Measurements from ENCODE around the gene PMAIP1. TPM values are rescaled to one million over a fixed set of nuclear protein-coding genes. Genes with fewer than 3 reads are reported as not detected.

Gene PMAIP1
- total and polyA plus RNA-seq, 9 of the 15 experiments (the other 6 are each of a cell fraction or from before 2014, with no cell fraction given) = 8.0 to 22.9 (median 14.9) TPM

GRCh38 chr18:59918320-59918755 is 18.5 kb downstream of the PMAIP1 start (continued):
- TF ChIP-seq HNRNPL (IDR thresholded peaks at IDR 0.05; ENCODE audit: low read depth, low read length) (no peak), MLLT1 (IDR thresholded peaks at IDR 0.05) (no peak), JUN (IDR thresholded peaks at IDR 0.05; ENCODE audit: borderline replicate concordance, low read depth, low read length) (0 out of 2 replicates have a peak, but pooled peaks have one; percentile 24), JUN (CRISPR knock-in tag; IDR thresholded peaks at IDR 0.05; ENCODE audit: borderline replicate concordance) (no peak), NBN (IDR thresholded peaks at IDR 0.05; ENCODE audit: low read depth) (no peak), HMBOX1 (IDR thresholded peaks at IDR 0.05) (no peak), ZKSCAN1 (IDR thresholded peaks at IDR 0.05; ENCODE audit: low read depth, low read length) (no peak), YBX1 (IDR thresholded peaks at IDR 0.05) (no peak), BRCA1 (IDR thresholded peaks at IDR 0.05) (no peak), BRCA1 (CRISPR knock-in tag; IDR thresholded peaks at IDR 0.05) (no peak), ZNF699 (CRISPR knock-in tag; IDR thresholded peaks at IDR 0.05; ENCODE audit: insufficient replicate concordance) (no peak), FOSL1 (tag; conservative IDR thresholded peaks at IDR 0.05) (0 out of 2 replicates have a peak, but pooled peaks have one; percentile 48), FIP1L1 (IDR thresholded peaks at IDR 0.05; ENCODE audit: low read depth, low read length, poor library complexity, severe bottlenecking) (no peak), TEAD2 (tag; IDR thresholded peaks at IDR 0.05) (no peak), SRSF3 (IDR thresholded peaks at IDR 0.05; ENCODE audit: insufficient read depth, low read length) (no peak), HSF4 (CRISPR knock-in tag; IDR thresholded peaks at IDR 0.05; ENCODE audit: borderline replicate concordance) (no peak), HOXB6 (CRISPR knock-in tag; IDR thresholded peaks at IDR 0.05; ENCODE audit: borderline replicate concordance) (no peak), KDM2B (CRISPR knock-in tag; IDR thresholded peaks at IDR 0.05) (no peak), ETV5 (CRISPR knock-in tag; IDR thresholded peaks at IDR 0.05; ENCODE audit: low read depth) (0 out of 2 replicates have a peak, but pooled peaks have one; percentile 38), GATAD2B (IDR thresholded peaks at IDR 0.05; ENCODE audit: borderline replicate concordance) (0 out of 2 replicates have a peak, but pooled peaks have one; percentile 47), RCOR1 (IDR thresholded peaks at IDR 0.05; ENCODE audit: borderline replicate concordance in 1 of 2, low read depth in 2 of 2, low read length in 2 of 2) (peak in 1 of 2 experiments; percentile 36; a peak in 1 of 4 replicates), HDAC3 (IDR thresholded peaks at IDR 0.05; ENCODE audit: borderline replicate concordance, partially characterized antibody) (no peak), TFAM (CRISPR knock-in tag; conservative IDR thresholded peaks at IDR 0.05) (no peak), HBP1 (CRISPR knock-in tag; IDR thresholded peaks at IDR 0.05) (no peak), HIVEP1 (CRISPR knock-in tag; IDR thresholded peaks at IDR 0.05) (no peak)
